Right atrium auricular region (tissue), 2 donors: Measurements from ENCODE around the gene COG4. TPM values are rescaled to one million over a fixed set of nuclear protein-coding genes. Genes with fewer than 3 reads are reported as not detected.
A peak's percentile ranks its signal among the peaks of the same experiment; 100 is the strongest.

ENCODE experiments used
- DNase-seq: peaks from one replicate; pipeline ENCODE4 v3.0.0-alpha.2; 2019; ENCODE audit warnings: low spot score
- H3K27ac ChIP-seq, 2 donors: fragments of 200-600 bp; sonication (generic); 1 replicate in 1 of 2; 2 replicates in 1 of 2; pipeline ENCODE4 v1.5.1; 2016 to 2019
- H3K27me3 ChIP-seq, 2 donors: fragments of 200-600 bp; sonication (generic); one replicate each; pipeline versions ENCODE4 v1.5.1 to v1.6.0; 2017 to 2019
- H3K36me3 ChIP-seq: fragments of 200-600 bp; sonication (generic); one replicate; pipeline ENCODE4 v1.5.1; 2016
- H3K4me1 ChIP-seq, 2 donors: fragments of 200-600 bp; sonication (generic); one replicate each; pipeline versions ENCODE4 v1.5.1 to v1.6.0; 2017 to 2019
- H3K4me3 ChIP-seq, 2 donors: fragments of 200-600 bp; sonication (generic); 1 replicate in 1 of 2; 2 replicates in 1 of 2; pipeline ENCODE4 v1.5.1; 2017 to 2019; ENCODE audit warnings: mild to moderate bottlenecking in 1 of 2, moderate library complexity in 1 of 2
- H3K9me3 ChIP-seq, 2 donors: fragments of 200-600 bp; sonication (generic); one replicate each; pipeline ENCODE4 v1.5.1; 2019
- CTCF ChIP-seq, 2 donors: fragments of 200-600 bp; sonication (generic); IDR thresholded peaks; one replicate each; pipeline ENCODE4 v1.5.1; 2019; ENCODE audit warnings: antibody characterized with exemption in 2 of 2
- total RNA-seq, 2 donors: library from RNA; depleted of rRNA; stranded (reverse); fragments of >200 nt; gene quantifications; one replicate each; pipeline ENCODE4 v1.1.0, GENCODE V29; 2016

Gene COG4
- total RNA-seq, 2 donors from 2014 or later = 29.1 to 41.8 TPM

- H3K27ac ChIP-seq = no peak overlapping the region
- peaks cover 7% of the 10 kb centered on the region for H3K36me3 ChIP-seq
- peaks cover 0 to 4% of the 10 kb centered on the region in 2 donors for H3K4me1 ChIP-seq
- no peak overlapping the region for H3K4me3 ChIP-seq
- no peaks in the 10 kb centered on the region for H3K9me3 ChIP-seq
- no peak for DNase-seq
- no peak for TF ChIP-seq CTCF (IDR thresholded peaks at IDR 0.05)
- no peaks in the 10 kb centered on the region for H3K27me3 ChIP-seq
Measured at GRCh38 chr16:70465999-70466804, 57.2 kb downstream of the COG4 start.

GRCh38 chr16:70463235-70463634 is 60.1 kb downstream of the COG4 start:
- Histone ChIP-seq H3K27me3 (no peaks in the 10 kb centered on the region), H3K4me3 (no peak overlapping the region), H3K4me1 (peaks cover 0 to 13% of the 10 kb centered on the region in 2 donors), H3K27ac (no peak overlapping the region), H3K36me3 (peaks cover 7% of the 10 kb centered on the region), H3K9me3 (no peaks in the 10 kb centered on the region)
- no peak for TF ChIP-seq CTCF (IDR thresholded peaks at IDR 0.05)
- DNase-seq = no peak

GRCh38 chr16:70460737-70461261 is 62.6 kb downstream of the COG4 start:
- H3K27me3 ChIP-seq = no peaks in the 10 kb centered on the region
- no peak overlapping the region for H3K4me3 ChIP-seq
- peaks cover 0 to 13% of the 10 kb centered on the region in 2 donors for H3K4me1 ChIP-seq
- H3K36me3 ChIP-seq = no peaks in the 10 kb centered on the region
- peak overlapping the region in 1 of 2 donors; percentile 18 for H3K27ac ChIP-seq
- no peaks in the 10 kb centered on the region for H3K9me3 ChIP-seq
- DNase-seq = no peak
- TF ChIP-seq CTCF (IDR thresholded peaks at IDR 0.05) = no peak

- H3K4me1 ChIP-seq = peaks cover 0 to 24% of the 10 kb centered on the region in 2 donors
- no peak for TF ChIP-seq CTCF (IDR thresholded peaks at IDR 0.05)
- no peaks in the 10 kb centered on the region for H3K36me3 ChIP-seq
- H3K27ac ChIP-seq = no peak overlapping the region
- no peak for DNase-seq
- no peaks in the 10 kb centered on the region for H3K27me3 ChIP-seq
- no peak overlapping the region for H3K4me3 ChIP-seq
- H3K9me3 ChIP-seq = no peaks in the 10 kb centered on the region
Measured at GRCh38 chr16:70457446-70458166, 65.7 kb downstream of the COG4 start.

GRCh38 chr16:70455910-70456309 is 67.4 kb downstream of the COG4 start:
- no peak for DNase-seq
- no peak for TF ChIP-seq CTCF (IDR thresholded peaks at IDR 0.05)
- no peak overlapping the region for H3K4me3 ChIP-seq
- H3K27me3 ChIP-seq = no peaks in the 10 kb centered on the region
- peaks cover 0 to 17% of the 10 kb centered on the region in 2 donors for H3K4me1 ChIP-seq
- H3K36me3 ChIP-seq = no peaks in the 10 kb centered on the region
- no peak overlapping the region for H3K27ac ChIP-seq
- H3K9me3 ChIP-seq = no peaks in the 10 kb centered on the region
